HG02588 (cell line): ENCODE results near the gene RABL6.
"Not testable (repeated sequence)": the region's sequence is repeated elsewhere in the genome, so short reads cannot be mapped to it uniquely, and the experiment has no call there.

Experiments
- ATAC-seq: cut with Tn5 transposase; IDR thresholded peaks from one replicate; pipeline ENCODE4 v1.9.1; 2021; ENCODE audit warnings: mild to moderate bottlenecking, moderate library complexity; ENCODE audit not compliant: unreplicated experiment

Gene RABL6, protein sequence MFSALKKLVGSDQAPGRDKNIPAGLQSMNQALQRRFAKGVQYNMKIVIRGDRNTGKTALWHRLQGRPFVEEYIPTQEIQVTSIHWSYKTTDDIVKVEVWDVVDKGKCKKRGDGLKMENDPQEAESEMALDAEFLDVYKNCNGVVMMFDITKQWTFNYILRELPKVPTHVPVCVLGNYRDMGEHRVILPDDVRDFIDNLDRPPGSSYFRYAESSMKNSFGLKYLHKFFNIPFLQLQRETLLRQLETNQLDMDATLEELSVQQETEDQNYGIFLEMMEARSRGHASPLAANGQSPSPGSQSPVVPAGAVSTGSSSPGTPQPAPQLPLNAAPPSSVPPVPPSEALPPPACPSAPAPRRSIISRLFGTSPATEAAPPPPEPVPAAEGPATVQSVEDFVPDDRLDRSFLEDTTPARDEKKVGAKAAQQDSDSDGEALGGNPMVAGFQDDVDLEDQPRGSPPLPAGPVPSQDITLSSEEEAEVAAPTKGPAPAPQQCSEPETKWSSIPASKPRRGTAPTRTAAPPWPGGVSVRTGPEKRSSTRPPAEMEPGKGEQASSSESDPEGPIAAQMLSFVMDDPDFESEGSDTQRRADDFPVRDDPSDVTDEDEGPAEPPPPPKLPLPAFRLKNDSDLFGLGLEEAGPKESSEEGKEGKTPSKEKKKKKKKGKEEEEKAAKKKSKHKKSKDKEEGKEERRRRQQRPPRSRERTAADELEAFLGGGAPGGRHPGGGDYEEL

DNA sequence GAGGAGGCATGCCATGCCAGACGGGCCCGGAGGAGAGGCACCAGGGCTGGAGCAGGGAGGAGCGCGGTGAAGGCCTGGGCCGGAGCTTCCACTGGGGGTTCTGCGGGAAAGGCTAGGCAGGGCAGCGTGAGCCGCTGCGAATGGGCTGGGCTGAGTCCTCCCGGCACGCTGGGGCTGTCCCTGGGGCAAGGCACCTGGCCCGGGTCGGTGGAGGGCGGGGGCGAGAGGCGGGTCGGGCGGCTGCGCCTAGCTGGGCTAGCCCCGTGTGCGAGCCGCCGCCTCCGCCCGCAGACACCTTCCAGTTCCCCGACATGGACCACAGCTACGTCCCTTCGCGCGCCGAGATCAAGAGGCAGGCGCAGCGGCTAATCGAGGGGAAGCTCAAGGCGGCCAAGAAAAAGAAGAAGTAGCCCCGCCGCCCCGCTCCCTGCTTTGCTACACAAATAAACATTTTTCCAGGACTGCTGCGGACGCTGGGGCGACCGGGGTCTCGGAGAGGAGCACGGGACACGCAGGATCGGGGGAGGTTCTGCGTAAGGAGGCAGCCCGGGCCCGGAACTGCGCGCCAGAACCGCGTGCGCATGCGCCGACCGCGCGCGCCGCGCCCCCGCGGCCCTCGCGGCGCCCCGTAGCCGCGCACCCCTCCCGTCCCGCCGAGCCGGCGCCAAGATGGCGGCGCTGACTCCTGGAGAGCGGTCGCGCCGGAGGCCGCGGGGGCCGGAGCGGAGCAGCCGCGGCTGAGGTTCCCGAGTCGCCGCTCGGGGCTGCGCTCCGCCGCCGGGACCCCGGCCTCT, at the start of gene RABL6:
Gene RABL6 (plus strand): TSS at position 668 of the 794 bp plus-strand sequence. CDS start 249 bp downstream, outside the sequence.
- ATAC-seq = peak; percentile 71

DNA sequence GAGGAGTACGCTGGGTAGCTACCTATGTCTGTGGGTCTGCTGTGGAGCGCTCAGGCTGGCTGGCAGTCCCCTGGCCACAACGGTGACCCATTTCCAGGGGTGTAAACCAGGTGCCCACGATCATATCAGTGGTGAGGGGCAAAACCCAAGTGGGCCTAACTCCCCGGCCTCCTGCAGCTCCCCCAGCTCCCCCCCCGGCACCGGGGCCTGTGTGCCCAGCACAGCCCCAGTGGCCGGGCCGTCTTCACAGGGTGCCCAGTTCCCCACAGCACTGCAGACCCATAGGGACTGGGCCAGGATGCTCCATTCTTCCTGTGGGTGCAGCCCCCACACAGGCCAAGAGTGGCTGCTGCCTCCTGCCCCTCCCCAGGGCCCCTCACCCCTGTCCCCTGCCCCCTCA, 48.7 kb upstream of the RABL6 start:
- no peak for ATAC-seq

DNA sequence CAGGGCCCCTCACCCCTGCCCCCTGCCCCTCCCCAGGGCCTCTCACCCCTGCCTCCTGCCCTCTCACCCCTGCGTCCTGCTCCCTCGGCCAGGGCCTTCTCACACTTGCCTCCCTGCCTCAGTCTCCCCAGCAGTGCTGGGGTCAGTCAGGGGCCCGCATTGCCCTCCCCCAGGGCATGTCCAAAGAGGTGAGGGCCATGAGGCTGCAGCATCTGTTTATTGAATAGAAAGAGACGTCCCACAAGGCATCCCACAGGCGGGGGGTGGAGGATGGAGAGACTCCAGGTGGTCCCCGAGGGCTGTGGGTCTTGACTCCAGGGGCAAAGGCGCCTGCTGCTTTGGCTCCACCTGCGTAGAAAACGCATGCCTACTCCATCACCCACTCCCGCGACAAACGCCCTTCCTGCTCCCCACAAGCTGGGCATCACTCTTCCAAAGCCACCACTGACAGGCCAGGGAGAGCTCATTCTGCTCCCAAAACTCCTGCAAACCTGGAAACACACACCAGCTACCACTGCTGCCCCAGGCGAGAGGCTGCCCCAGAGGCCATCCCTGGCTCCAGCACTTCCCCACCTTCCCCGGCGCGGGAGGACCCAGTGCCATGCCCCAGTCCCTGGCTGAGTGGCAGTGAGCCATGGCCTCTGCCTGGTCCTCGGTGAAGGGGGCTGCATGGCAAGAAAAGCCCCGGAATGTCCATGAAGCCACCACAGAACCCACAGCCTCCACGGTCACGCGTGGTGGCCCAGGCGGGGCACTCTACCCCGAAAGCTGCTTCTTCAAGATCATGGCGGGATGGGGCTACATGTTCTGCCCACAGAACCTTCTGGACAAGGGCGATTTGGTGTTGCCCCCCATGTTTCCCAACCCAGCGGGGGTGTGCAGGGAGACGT, 48.1 kb upstream of the RABL6 start:
- no peak for ATAC-seq

DNA sequence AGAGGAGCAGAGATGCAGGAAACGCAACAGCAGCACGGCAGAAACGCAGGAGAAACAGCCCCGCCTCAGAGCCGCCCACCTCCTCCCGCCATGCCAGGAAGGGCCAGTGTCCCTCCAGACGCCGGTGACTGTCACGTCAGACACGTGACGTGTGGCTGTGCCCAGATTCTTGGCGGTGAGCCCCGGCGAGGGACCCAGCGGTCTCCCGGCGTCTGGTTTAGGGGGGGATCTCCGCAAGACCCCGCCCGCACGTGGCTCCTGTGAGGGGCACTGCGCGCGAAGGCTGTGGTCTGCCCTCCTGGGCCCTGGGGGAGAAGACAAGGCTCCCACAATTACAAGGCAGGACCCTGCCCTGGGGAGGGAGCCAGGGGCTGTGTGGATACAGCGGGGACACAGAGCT, 47.3 kb upstream of the RABL6 start:
- ATAC-seq = no peak

DNA sequence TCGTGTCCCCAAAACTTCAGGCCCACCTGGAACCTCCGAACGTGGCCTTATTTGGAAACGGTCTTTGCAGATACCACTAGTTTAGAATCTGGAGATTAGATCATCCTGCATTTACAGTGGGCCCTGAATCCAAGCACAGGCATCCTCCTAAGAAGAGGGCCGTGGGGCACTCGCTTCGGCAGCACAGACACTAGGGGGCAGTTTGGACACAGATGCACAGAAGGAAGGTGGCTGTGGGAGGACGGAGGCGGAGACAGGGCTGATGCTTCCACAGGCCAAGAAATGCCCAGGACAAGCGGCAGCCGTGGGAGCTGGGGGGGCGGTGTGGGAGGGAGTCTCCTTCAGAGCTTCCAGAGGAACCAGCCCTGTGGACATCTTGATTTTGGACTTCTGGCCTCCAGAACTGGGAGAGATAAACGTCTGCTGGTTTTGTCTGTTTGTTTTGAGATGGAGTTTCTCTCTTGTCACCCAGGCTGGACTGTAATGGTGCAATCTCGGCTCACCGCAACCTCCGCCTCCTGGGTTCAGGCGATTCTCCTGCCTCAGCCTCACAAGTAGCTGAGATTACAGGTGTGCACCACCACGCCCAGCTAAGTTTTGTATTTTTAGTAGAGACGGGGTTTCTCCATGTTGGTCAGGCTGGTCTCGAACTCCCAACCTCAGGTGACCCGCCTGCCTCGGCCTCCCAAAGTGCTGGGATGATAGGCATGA, 46.8 kb upstream of the RABL6 start:
- ATAC-seq = not testable (repeated sequence)

DNA sequence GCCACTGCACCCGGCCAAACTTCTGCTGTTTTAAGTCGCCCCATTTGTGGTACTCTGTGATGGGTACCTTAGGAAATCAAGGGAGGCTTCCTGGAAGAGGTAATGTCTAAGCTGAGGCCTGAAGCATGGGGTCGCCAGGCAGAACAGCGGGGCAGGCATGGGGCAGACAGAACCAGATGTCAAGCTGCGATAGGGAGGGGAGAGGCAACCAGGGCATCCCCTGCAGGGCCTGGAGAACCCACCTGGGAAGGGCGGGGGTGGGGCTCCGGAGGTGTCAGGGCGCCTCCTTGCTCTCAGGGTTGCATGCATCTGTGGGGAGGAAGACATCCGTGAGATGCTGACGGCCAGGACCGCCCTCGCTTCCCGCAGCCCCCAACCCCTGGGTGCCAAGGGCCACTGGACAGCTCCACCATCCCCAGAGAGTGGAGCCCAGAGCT, 46.2 kb upstream of the RABL6 start:
- no peak for ATAC-seq

DNA sequence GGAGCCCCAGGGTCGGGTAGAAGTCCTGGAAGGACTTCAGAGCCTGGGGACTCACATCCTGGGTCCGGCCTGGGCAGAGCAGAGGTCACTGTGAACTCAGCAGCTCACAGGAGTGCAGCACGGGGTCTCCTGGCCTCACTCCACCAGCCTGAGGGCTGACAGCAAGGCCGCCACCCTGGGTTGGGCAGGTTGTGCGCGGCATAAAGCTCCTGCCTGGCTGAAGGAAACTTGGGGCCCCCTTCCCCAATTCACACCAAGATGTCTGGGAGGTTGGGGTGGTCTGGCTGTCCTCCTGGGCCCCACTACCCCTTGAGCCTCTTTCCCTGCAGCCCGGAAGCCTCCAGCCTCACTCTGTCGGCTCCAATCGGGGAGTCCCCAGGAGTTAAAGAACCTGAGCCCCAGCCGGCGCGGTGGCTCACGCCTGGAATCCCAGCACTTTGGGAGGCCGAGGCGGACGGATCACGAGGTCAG, 45.5 kb upstream of the RABL6 start:
- no peak for ATAC-seq

DNA sequence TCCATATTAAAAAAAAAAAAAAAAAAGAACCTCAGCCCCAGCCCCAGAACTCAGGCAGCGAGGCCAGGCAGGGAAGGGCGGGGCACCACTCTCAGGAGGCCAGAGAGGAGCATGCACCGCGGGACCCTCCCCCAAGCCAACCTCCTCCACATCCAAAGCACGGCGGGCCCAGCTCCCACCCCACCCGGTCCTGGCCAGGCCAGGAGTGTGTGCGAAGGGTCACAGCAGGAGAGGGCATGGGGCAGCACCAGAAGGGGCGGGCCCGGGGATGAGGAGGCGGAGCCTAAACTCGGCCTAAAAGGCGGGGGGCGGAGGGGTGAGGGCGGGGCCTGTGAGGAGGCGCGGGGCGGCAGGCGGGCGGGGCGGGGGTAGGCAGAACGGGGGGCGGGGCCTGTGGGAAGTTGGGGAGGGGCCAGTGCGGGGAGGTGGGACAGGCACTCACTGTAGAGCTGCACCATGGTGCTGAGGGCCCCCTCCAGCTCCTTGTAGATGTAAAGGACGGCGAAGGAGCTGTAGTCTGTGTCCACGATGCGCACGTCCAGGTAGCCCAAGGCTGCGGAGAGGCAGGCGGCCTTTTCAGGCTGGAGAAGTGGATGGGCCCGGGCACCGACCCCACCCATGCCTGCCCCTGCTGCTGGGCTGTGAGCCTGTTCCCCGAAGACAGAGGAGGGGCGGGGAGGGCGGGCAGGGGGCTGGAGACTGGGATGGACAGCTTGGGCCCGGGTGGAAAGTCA, 44.7 kb upstream of the RABL6 start:
- ATAC-seq = no peak

DNA sequence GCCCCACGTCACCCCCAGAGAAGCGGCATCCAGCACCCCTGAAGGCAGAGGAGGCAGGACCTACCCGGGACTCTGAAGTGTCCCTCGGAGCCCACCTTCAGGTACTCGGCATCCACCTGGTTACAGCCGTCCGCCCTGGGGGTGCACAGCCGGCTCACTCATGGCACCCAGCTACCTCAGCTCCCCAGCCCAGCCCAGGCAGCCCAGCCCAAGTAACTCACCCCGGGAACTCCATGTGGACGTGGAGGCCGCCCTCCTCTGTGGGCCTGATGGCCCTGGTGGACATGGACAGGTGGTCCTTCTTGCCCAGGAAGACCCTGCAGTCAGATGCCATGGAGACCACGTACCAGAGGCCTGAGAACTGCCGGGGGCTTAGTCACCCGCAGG, 44.1 kb upstream of the RABL6 start:
- no peak for ATAC-seq

DNA sequence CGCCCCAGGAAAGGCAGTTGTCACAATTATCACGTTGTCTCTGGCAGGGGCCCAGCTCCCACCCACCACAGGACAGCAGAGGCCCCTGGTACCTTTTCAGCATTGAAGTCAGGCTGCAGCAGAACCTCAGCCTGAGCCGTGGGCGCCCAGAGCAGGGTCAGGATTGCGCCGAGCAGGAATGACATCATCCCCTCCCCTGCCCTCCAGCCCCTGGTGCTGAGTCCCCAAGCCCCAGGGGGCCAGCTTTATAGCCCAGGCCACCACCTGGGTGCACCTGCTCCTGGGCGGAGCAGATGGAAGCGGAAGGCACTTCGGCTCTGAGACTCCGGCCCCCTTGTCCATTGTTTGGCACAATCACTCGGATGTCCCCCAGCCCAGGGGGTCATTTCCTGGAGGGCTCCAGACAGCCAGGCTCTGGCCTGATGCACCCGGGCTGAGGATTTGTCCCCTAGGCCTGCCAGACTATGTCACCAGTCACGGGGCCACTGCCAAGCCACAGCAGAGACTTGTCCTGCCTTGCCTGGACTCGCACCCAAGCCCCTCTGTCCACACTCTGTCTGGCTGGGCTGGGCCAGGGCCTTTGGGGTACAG, 43.4 kb upstream of the RABL6 start, which contains the start of gene LCN15:
Gene LCN15 (minus strand): TSS at position 218 of the 591 bp plus-strand sequence. CDS start 30 bp downstream, at position 188.
- ATAC-seq = no peak

DNA sequence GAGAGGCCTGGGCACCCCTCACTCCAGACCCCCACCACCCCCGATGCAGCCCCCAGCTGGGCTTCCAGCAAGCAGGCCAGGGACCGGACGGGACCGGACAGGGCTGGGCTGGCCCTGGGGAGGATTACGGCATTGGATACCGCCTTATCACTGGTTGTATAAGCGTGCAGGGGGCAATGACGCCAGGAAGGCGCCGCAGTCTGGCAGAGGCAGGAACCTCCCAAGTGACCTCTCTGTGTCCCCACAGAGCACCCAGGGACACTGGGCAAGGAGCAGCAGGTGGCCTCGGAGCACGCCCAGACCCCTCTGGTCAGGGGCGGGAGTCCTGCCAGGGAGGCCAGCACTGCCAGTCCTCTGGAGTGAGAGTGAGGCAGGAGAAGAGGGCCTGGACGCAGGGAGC, 42.7 kb upstream of the RABL6 start:
- no peak for ATAC-seq

DNA sequence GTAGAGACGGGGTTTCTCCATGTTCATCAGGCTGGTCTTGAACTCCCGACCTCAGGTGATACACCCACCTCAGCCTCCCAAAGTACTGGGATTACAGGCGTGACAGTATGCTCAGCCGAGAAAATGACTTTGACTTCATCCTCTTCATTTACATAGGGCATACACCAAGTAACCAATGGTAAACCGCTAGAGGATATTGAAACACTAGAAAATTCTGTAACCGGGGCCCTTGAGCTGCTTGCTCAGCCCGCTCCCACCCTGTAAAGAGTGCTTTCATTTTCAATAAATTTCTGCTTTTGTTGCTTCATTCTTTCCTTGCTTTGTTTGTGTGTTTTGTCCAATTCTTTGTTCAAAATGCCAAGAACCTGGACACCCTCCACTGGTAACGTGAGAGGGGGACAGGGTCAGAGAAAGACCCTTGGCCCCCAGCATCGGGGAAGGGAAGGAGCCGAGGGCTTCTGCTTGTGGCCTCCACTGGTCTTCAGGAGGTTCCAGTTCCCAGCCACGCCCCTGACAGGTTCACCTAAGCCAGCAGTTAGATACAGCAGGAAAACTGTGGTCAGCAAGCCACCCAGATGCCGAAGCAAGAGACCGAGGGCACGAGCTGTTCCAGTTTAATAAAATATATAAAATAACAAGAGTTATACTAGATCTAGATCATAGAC, 41.9 kb upstream of the RABL6 start:
- ATAC-seq = not testable (repeated sequence)

DNA sequence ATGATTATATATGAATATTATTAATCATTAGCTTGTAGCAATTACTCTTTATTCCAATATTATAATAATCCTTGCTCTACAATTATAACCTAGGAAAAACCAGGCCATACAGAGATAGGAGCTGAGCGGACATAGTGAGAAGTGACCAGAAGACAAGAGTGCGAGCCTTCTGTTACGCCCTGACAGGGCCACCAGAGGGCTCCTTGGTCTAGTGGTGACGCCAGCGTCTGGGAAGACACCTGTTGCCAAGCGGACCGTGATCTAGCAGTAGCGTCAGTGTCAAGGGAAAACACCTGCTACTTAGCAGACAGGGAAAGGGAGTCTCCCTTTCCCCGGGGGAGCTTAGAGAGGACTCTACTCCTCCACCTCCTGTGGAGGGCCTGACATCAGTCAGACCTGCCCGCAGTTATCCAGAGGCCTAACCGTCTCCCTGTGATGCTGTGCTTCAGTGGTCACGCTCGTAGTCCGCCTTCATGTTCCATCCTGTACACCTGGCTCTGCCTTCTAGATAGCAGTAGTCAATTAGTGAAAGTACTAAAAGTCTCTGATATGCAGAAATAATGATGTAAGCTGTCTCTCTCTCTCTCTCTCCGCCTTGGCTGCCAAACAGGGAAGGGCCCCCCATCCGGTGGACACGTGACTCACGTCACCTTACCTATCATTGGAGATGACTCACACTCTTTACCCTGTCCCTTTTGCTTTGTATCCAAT, 41.2 kb upstream of the RABL6 start:
- ATAC-seq = not testable (repeated sequence)

DNA sequence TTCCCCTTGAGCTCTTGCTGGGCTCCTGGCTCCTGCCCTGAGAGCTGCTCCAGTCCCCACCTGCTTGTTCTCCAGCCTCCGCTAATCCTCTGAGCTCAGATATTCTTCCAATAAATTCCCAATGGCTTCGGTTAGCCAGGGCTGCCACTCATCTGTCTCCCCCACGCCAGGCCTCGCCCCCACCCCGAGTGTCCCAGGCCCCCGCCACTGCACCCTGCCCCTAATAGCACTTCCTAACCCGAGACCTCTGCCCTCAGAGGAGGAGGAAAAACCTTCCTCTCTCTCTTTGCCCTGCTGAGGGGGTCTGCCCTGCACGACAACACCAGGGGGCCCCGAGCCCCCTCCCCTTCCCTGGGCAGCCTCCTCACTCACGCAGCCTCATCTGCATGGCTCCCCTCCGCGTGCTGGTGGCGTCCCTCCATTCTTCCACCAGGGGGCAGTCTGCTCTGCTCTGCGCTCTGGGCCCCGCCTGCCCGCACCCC, 38.0 kb upstream of the RABL6 start:
- ATAC-seq = no peak

DNA sequence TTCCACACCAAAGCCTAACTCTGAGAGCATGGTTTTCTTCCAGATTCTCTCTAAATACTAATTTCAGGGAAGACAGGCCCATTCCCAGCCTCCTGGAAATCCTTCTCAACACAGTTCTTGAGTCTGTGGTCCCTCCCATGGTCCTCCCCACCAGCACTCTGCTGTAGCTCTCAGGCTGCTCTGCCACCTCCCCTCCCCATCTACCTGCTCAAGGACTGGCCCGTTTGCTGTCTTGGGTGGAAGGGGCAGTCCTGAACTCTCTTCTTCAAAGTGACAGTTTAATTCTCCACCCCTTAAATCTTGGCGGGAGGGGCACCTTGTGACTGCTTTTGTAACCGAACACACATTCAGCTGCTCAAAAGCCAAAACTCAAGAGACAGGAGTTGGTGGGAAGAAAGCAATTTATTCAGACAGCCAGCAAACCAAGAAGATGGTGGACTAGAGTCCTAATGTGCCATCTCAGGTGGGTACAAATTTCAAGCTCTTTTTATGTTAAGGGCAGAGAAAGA, 35.8 kb upstream of the RABL6 start:
- ATAC-seq = no peak

DNA sequence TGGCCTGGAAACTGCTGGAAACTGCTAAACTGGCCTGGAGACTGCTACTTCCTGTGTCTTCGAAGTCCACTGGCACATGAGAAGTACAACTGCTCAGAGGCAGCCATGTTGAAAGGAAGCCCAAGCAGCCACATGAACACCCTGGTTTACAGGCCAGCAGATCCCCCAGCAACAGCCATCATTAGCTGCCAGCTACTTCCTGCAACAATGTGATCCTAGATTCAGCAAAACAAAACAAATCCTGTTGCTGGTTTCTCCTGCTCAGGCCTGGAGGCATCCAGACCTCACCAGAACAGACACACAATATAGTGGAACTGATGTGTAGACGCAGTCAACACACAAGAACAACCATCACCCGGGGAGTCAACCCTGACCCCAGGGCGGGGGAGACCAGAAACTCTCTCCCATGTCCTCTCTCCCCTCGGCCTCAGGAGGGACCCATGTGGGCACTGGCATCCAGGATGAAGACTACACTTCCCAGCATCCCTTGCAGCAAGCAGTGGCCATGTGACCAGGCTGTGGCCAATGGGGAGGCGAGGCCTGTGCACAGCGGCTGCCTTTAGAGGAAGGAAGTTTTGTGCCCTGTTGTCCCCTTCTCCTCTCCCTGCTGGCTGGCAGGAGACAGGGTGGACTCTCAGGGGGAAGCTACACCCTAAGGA, 34.2 kb upstream of the RABL6 start:
- no peak for ATAC-seq
